Natural killer cell treated with Interleukin-12 subunit alpha and Interleukin-12 subunit beta and Interleukin-15 and Interleukin-18, amount 100 ng/mL, for 72 hours (primary cell): ENCODE results near the gene PAGE1. TPM values are rescaled to one million over a fixed set of nuclear protein-coding genes. Genes with fewer than 3 reads are reported as not detected.
"Not testable (repeated sequence)": the region's sequence is repeated elsewhere in the genome, so short reads cannot be mapped to it uniquely, and the experiment has no call there.

Source experiments
- ATAC-seq, 2 donors: fragments of 150-1000 bp; cut with Tn5 transposase in 1 of 2; sonication (Bioruptor Pico), chemical (Tn5 transposase) in 1 of 2; 2 replicates each; pipeline ENCODE4 v1.10.0; 2021
- DNase-seq: peaks from one replicate; pipeline ENCODE4 v3.0.0; 2022; ENCODE audit warnings: low spot score
- H3K27ac Mint-ChIP-seq, 2 donors: 1 replicate in 1 of 2; 2 replicates in 1 of 2; pipeline ENCODE4 v1.8.0; 2022; ENCODE audit warnings: mixed read lengths in 2 of 2, mild to moderate bottlenecking in 1 of 2, moderate library complexity in 1 of 2
- H3K27me3 Mint-ChIP-seq, 2 donors: 1 replicate in 1 of 2; 2 replicates in 1 of 2; pipeline ENCODE4 v1.8.0; 2022; ENCODE audit warnings: mixed read lengths in 2 of 2
- H3K36me3 Mint-ChIP-seq: one replicate; pipeline ENCODE4 v1.8.0; 2022; ENCODE audit warnings: mixed read lengths
- H3K4me1 Mint-ChIP-seq, 2 donors: 1 replicate in 1 of 2; 2 replicates in 1 of 2; pipeline ENCODE4 v1.8.0; 2022; ENCODE audit warnings: low read depth in 2 of 2, mixed read lengths in 2 of 2, mild to moderate bottlenecking in 1 of 2
- H3K4me3 Mint-ChIP-seq: one replicate; pipeline ENCODE4 v1.8.0; 2022; ENCODE audit warnings: mixed read lengths
- H3K9me3 Mint-ChIP-seq: 2 replicates; pipeline ENCODE4 v1.8.0; 2022; ENCODE audit warnings: mixed read lengths
- total RNA-seq, 2 donors: library from RNA; stranded (reverse); gene quantifications; one replicate each; pipeline ENCODE4 v1.2.3, GENCODE V29; 2022

The PAGE1 gene
- not detected for total RNA-seq

GRCh38 chrX:49695276-49696180 is at the start of gene PAGE1:
Gene PAGE1, minus strand, starts transcription at chrX:49695984. Its CDS starts 1,214 bp downstream, at chrX:49694770.
- H3K4me1 Mint-ChIP-seq = no peaks in the 10 kb centered on the region
- H3K27me3 Mint-ChIP-seq = peaks cover 0 to 21% of the 10 kb centered on the region in 2 donors
- H3K36me3 Mint-ChIP-seq = no peaks in the 10 kb centered on the region
- DNase-seq (no peak), ATAC-seq (no peak)
- H3K4me3 Mint-ChIP-seq = no peak within 1 kb of the TSS
- no peaks in the 10 kb centered on the region for H3K9me3 Mint-ChIP-seq
- no peak within 1 kb of the TSS for H3K27ac Mint-ChIP-seq

- H3K27ac Mint-ChIP-seq, DNase-seq, H3K36me3 Mint-ChIP-seq, H3K9me3 Mint-ChIP-seq, ATAC-seq, H3K4me3 Mint-ChIP-seq, H3K4me1 Mint-ChIP-seq: not testable (repeated sequence)
- peaks cover 19 to 33% of the 10 kb centered on the region in 2 donors for H3K27me3 Mint-ChIP-seq
These were observed 45.7 kb upstream of the PAGE1 start for GRCh38 chrX:49741501-49741900.

GRCh38 chrX:49727847-49728246 is 32.1 kb upstream of the PAGE1 start:
- Mint-ChIP-seq H3K4me3 (no peak overlapping the region), H3K36me3 (no peaks in the 10 kb centered on the region), H3K27me3 (peaks cover 0 to 15% of the 10 kb centered on the region in 2 donors), H3K4me1 (no peaks in the 10 kb centered on the region), H3K27ac (no peak overlapping the region), H3K9me3 (no peaks in the 10 kb centered on the region)
- DNase-seq = no peak
- peak in 1 of 2 donors; percentile 46 for ATAC-seq

- H3K4me3 Mint-ChIP-seq = no peak overlapping the region
- no peak for DNase-seq
- no peak overlapping the region for H3K27ac Mint-ChIP-seq
- H3K36me3 Mint-ChIP-seq = no peaks in the 10 kb centered on the region
- peaks cover 0 to 14% of the 10 kb centered on the region in 2 donors for H3K27me3 Mint-ChIP-seq
- ATAC-seq = peak in 1 of 2 donors; percentile 33
- H3K4me1 Mint-ChIP-seq = no peaks in the 10 kb centered on the region
- H3K9me3 Mint-ChIP-seq = no peaks in the 10 kb centered on the region
These were observed 31.2 kb upstream of the PAGE1 start for GRCh38 chrX:49726966-49727365.

GRCh38 chrX:49725923-49726904 is 30.4 kb upstream of the PAGE1 start:
- ATAC-seq (peak; percentile 15 to 33), DNase-seq (no peak)
- Mint-ChIP-seq H3K4me3 (no peak overlapping the region), H3K27ac (no peak overlapping the region), H3K4me1 (no peaks in the 10 kb centered on the region), H3K27me3 (peaks cover 0 to 14% of the 10 kb centered on the region in 2 donors), H3K9me3 (no peaks in the 10 kb centered on the region), H3K36me3 (no peaks in the 10 kb centered on the region)

- Mint-ChIP-seq H3K4me3 (no peak overlapping the region), H3K27ac (no peak overlapping the region), H3K4me1 (no peaks in the 10 kb centered on the region), H3K36me3 (no peaks in the 10 kb centered on the region), H3K27me3 (peaks cover 0 to 11% of the 10 kb centered on the region in 2 donors), H3K9me3 (no peaks in the 10 kb centered on the region)
- ATAC-seq (no peak), DNase-seq (no peak)
These were observed 29.6 kb upstream of the PAGE1 start for GRCh38 chrX:49725401-49725800.

GRCh38 chrX:49720106-49720505 is 24.3 kb upstream of the PAGE1 start:
- H3K4me3 Mint-ChIP-seq, H3K36me3 Mint-ChIP-seq, DNase-seq, H3K9me3 Mint-ChIP-seq, H3K27ac Mint-ChIP-seq, H3K4me1 Mint-ChIP-seq, ATAC-seq: not testable (repeated sequence)
- peaks cover under 1 to 12% of the 10 kb centered on the region in 2 donors for H3K27me3 Mint-ChIP-seq

GRCh38 chrX:49712577-49712976 is 16.8 kb upstream of the PAGE1 start:
- Mint-ChIP-seq H3K27ac (no peak overlapping the region), H3K27me3 (peaks cover 21 to 27% of the 10 kb centered on the region in 2 donors), H3K9me3 (no peaks in the 10 kb centered on the region), H3K4me3 (no peak overlapping the region), H3K4me1 (no peaks in the 10 kb centered on the region), H3K36me3 (no peaks in the 10 kb centered on the region)
- DNase-seq (no peak), ATAC-seq (no peak)

GRCh38 chrX:49710744-49711319 is 15.0 kb upstream of the PAGE1 start:
- no peak for ATAC-seq
- Mint-ChIP-seq H3K27ac (no peak overlapping the region), H3K9me3 (no peaks in the 10 kb centered on the region), H3K36me3 (no peaks in the 10 kb centered on the region), H3K4me3 (no peak overlapping the region), H3K27me3 (peaks cover 31 to 32% of the 10 kb centered on the region in 2 donors), H3K4me1 (no peaks in the 10 kb centered on the region)
- no peak for DNase-seq

GRCh38 chrX:49704691-49705404 is 9.1 kb upstream of the PAGE1 start:
- H3K36me3 Mint-ChIP-seq = no peaks in the 10 kb centered on the region
- peaks cover 20 to 34% of the 10 kb centered on the region in 2 donors for H3K27me3 Mint-ChIP-seq
- peak overlapping the region; percentile 52 for H3K4me3 Mint-ChIP-seq
- H3K4me1 Mint-ChIP-seq = peaks cover 0 to 15% of the 10 kb centered on the region in 2 donors
- ATAC-seq (peak; percentile 69 to 93), DNase-seq (no peak)
- peak overlapping the region in 1 of 2 donors; percentile 59 for H3K27ac Mint-ChIP-seq
- H3K9me3 Mint-ChIP-seq = no peaks in the 10 kb centered on the region

- H3K27me3 Mint-ChIP-seq = peaks cover 19 to 30% of the 10 kb centered on the region in 2 donors
- no peak overlapping the region for H3K27ac Mint-ChIP-seq
- H3K36me3 Mint-ChIP-seq = no peaks in the 10 kb centered on the region
- no peaks in the 10 kb centered on the region for H3K9me3 Mint-ChIP-seq
- DNase-seq (no peak), ATAC-seq (no peak)
- peaks cover 0 to 15% of the 10 kb centered on the region in 2 donors for H3K4me1 Mint-ChIP-seq
- no peak overlapping the region for H3K4me3 Mint-ChIP-seq
These were observed 6.1 kb upstream of the PAGE1 start for GRCh38 chrX:49701933-49702332.

GRCh38 chrX:49701323-49701722 is 5.5 kb upstream of the PAGE1 start:
- Mint-ChIP-seq H3K27ac (no peak overlapping the region), H3K4me1 (peaks cover 0 to 15% of the 10 kb centered on the region in 2 donors), H3K9me3 (no peaks in the 10 kb centered on the region), H3K36me3 (no peaks in the 10 kb centered on the region), H3K27me3 (peaks cover 13 to 31% of the 10 kb centered on the region in 2 donors), H3K4me3 (no peak overlapping the region)
- no peak for ATAC-seq
- DNase-seq = no peak
